Calu3 (cell line): ENCODE results near the gene MRPL40. TPM values are rescaled to one million over a fixed set of nuclear protein-coding genes. Genes with fewer than 3 reads are reported as not detected.

Source experiments
- BruUV-seq: library from RNA; stranded (reverse); fragments of 400-500 nt; replicated peaks from 2 replicates; lab custom pipeline; 2021; lab: Mats Ljungman, UMichigan
- CTCF ChIA-PET: fragments of 300-600 bp; sonication (Branson Sonifier 250); formaldehyde crosslinking; loops from one replicate; lab custom pipeline; 2022; ENCODE audit warnings: antibody characterized with exemption; lab: Charles Lee
- DNase-seq: peaks from one replicate; pipeline ENCODE4 v3.0.0; 2022
- H3K27ac Mint-ChIP-seq: one replicate; pipeline ENCODE4 v1.8.0; 2022; ENCODE audit warnings: mixed read lengths; ENCODE audit not compliant: unreplicated experiment
- H3K27me3 Mint-ChIP-seq: one replicate; pipeline ENCODE4 v1.8.0; 2022; ENCODE audit warnings: mixed read lengths; ENCODE audit not compliant: unreplicated experiment
- H3K36me3 Mint-ChIP-seq: one replicate; pipeline ENCODE4 v1.8.0; 2022; ENCODE audit warnings: mild to moderate bottlenecking, moderate library complexity, mixed read lengths; ENCODE audit not compliant: insufficient read depth, unreplicated experiment
- H3K4me1 Mint-ChIP-seq: one replicate; pipeline ENCODE4 v1.8.0; 2022; ENCODE audit warnings: mild to moderate bottlenecking, low read depth, mixed read lengths; ENCODE audit not compliant: unreplicated experiment
- H3K4me3 Mint-ChIP-seq: one replicate; pipeline ENCODE4 v1.8.0; 2022; ENCODE audit warnings: mild to moderate bottlenecking, low read depth, moderate library complexity, mixed read lengths; ENCODE audit not compliant: unreplicated experiment
- H3K9me3 Mint-ChIP-seq: one replicate; pipeline ENCODE4 v1.8.0; 2022; ENCODE audit warnings: low read depth, mixed read lengths; ENCODE audit not compliant: unreplicated experiment
- intact Hi-C: fragments of 100-400 bp; cut with micrococcal nuclease; formaldehyde crosslinking; loops from one replicate; pipeline ENCODE4 v1.10.0; 2022; ENCODE audit not compliant: unreplicated experiment
- total RNA-seq: library from RNA; stranded (reverse); gene quantifications from 2 replicates; pipeline ENCODE4 v1.2.3, GENCODE V29; 2022
- TF ChIP-seq, protein P1 (sequence below): fragments of 200-600 bp; IDR thresholded peaks from one replicate; pipeline ENCODE4 v1.8.0; 2022; ENCODE audit warnings: antibody characterized with exemption; ENCODE audit not compliant: unreplicated experiment

Gene MRPL40
- total RNA-seq, 1 experiment from 2014 or later: 38.6 TPM

DNA sequence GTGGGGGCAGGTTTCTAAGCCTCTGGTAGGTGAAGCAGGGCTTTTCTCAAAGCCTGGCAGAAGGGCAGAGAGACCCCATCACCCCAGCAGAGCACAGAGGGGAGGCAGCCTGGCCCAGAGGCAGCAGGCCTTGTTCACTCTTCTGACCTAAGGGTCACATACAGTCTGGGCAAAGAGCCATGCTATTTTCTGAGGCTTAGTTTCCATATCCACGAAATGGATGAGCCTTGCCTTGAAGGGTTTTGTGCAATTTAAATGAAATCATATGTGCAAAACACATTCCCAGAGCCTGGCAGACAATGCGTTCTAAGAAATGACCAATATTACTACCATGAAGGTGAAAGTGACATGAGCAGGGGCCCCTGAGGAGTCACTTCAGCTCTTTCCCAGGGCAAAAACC is 45.3 kb upstream of the MRPL40 start:
- no TSS peak for BruUV-seq
- peaks cover 40% of the 10 kb centered on the region for H3K36me3 Mint-ChIP-seq
- DNase-seq: no peak
- no peaks in the 10 kb centered on the region for H3K9me3 Mint-ChIP-seq
- no peaks in the 10 kb centered on the region for H3K4me1 Mint-ChIP-seq
- H3K27me3 Mint-ChIP-seq: no peaks in the 10 kb centered on the region
- no peak overlapping the region for H3K27ac Mint-ChIP-seq
- CTCF ChIA-PET: interaction anchor here (0.5 kb wide), 2 partner anchors 165 to 243 kb away, joined by 3 to 4 read pairs; no protein-coding TSS in a partner anchor
- TF ChIP-seq, protein P1, sequence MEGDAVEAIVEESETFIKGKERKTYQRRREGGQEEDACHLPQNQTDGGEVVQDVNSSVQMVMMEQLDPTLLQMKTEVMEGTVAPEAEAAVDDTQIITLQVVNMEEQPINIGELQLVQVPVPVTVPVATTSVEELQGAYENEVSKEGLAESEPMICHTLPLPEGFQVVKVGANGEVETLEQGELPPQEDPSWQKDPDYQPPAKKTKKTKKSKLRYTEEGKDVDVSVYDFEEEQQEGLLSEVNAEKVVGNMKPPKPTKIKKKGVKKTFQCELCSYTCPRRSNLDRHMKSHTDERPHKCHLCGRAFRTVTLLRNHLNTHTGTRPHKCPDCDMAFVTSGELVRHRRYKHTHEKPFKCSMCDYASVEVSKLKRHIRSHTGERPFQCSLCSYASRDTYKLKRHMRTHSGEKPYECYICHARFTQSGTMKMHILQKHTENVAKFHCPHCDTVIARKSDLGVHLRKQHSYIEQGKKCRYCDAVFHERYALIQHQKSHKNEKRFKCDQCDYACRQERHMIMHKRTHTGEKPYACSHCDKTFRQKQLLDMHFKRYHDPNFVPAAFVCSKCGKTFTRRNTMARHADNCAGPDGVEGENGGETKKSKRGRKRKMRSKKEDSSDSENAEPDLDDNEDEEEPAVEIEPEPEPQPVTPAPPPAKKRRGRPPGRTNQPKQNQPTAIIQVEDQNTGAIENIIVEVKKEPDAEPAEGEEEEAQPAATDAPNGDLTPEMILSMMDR: no peak
- intact Hi-C loops: no loop called here
- no peak overlapping the region for H3K4me3 Mint-ChIP-seq

DNA sequence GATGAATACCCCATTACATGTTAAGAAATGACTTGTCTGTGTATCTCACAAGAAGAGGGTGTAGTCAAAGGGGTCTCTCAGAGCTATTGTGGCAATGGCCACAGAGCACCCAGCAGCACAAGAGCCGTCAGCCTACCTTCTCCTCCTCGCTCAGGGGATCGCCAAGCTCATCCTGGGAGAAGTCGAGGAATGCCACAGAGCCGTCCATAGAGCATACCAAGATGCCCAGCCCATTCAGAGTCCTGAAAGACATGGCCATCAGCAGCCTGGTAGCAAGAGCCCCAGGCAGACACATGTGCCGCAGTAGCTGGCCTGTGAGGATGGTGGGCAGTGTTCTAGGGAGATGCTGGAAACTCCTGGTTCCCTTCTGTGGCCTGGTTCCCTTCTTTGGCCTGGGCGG is 44.8 kb upstream of the MRPL40 start:
- TF ChIP-seq, protein P1: no peak
- Mint-ChIP-seq H3K27me3 (no peaks in the 10 kb centered on the region), H3K9me3 (no peaks in the 10 kb centered on the region), H3K27ac (no peak overlapping the region), H3K36me3 (peaks cover 35% of the 10 kb centered on the region), H3K4me3 (no peak overlapping the region), H3K4me1 (no peaks in the 10 kb centered on the region)
- BruUV-seq: no TSS peak
- intact Hi-C loops: no loop called here
- CTCF ChIA-PET: interaction anchor here (0.5 kb wide), 1 partner anchor 242 kb away, joined by 3 read pairs; no protein-coding TSS in a partner anchor
- no peak for DNase-seq

DNA sequence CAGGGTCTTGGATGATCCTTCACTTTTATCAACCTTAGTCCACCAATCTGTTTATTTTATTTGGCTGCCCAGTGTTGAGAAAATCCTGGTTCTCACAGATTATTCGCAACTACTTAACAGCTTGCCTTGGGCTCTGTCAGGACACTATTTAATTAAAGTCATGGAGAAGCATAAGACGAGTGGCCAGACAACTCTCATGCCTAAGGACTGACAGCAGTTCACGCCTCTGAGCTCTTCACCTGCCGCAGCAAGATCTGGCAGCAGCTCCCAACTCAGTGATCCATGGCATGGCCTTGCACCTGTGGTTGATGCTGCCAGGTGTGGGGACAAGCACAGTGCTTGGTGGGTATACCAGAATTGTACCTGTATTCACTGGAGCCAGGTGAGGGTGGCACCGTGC is 38.6 kb upstream of the MRPL40 start:
- Mint-ChIP-seq H3K4me1 (no peaks in the 10 kb centered on the region), H3K9me3 (no peaks in the 10 kb centered on the region), H3K36me3 (peaks cover 24% of the 10 kb centered on the region), H3K4me3 (no peak overlapping the region), H3K27me3 (no peaks in the 10 kb centered on the region), H3K27ac (no peak overlapping the region)
- DNase-seq: no peak
- intact Hi-C loops: no loop called here
- CTCF ChIA-PET: no interaction called here
- TF ChIP-seq, protein P1: no peak
- no TSS peak for BruUV-seq

DNA sequence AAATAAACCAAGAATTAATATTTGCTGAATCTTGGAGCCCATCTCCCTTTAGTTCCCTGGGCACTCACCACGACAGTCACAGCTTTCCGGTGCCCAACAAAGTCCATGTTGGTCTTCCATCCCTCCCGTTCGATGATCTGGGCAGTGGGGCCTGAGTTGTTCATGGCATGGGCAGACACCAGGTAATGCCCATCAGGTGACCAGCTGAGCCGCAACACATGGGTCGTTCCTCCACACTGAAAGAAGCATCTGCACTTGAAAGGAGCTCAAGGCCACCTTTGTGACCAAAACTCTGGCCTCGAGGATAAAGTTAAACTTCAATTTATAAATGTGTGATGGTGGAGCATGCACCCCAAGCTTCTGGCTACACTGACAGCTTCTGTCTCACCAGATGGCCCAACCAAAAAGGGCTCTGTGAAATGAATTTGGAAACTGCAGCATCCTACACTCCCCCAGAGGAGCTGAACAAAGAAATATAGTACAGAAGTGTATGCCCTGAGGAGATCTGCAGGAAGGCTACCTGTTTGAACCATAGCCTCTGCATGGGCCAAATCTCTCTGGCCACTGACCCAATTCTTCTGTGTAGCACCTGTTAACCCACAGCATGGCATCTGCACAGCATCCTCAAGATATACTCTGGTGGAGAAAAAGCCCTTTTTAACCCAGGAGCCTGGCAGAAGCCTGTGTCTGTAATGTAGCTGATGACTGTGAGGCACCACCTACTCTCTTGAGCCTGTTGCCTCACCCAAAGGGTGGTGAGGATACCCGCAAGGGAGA is 37.9 kb upstream of the MRPL40 start:
- CTCF ChIA-PET: no interaction called here
- TF ChIP-seq, protein P1: no peak
- no peaks in the 10 kb centered on the region for H3K9me3 Mint-ChIP-seq
- intact Hi-C loops: no loop called here
- H3K36me3 Mint-ChIP-seq: peaks cover 24% of the 10 kb centered on the region
- no peak overlapping the region for H3K27ac Mint-ChIP-seq
- H3K27me3 Mint-ChIP-seq: no peaks in the 10 kb centered on the region
- no peaks in the 10 kb centered on the region for H3K4me1 Mint-ChIP-seq
- BruUV-seq: no TSS peak
- DNase-seq: no peak
- no peak overlapping the region for H3K4me3 Mint-ChIP-seq
